SK-N-MC (cell line): ENCODE data around the gene CACNG7.
A peak's percentile ranks its signal among the peaks of the same experiment; 100 is the strongest.

ENCODE experiments used
- DNase-seq: peaks from one replicate; pipeline ENCODE4 v3.0.0-alpha.2; 2011; ENCODE audit warnings: low read depth, low spot score
- H3K27ac ChIP-seq: fragments of 200-600 bp; sonication (generic); 2 replicates; pipeline ENCODE4 v1.5.1; 2016; ENCODE audit warnings: mixed run types
- H3K36me3 ChIP-seq: fragments of 200-600 bp; sonication (generic); 2 replicates; pipeline ENCODE4 v1.6.1; 2017; ENCODE audit warnings: antibody characterized with exemption, low read length, mixed read lengths; ENCODE audit not compliant: insufficient read depth
- H3K4me3 ChIP-seq: fragments of 200-600 bp; sonication (generic); 2 replicates; pipeline ENCODE4 v1.5.1; 2016
- H3K9ac ChIP-seq: fragments of 200-600 bp; sonication (generic); 2 replicates; pipeline ENCODE4 v1.8.0; 2017; ENCODE audit warnings: mixed run types, mixed read lengths; ENCODE audit not compliant: insufficient read length
- H3K9me3 ChIP-seq: fragments of 200-600 bp; sonication (generic); 2 replicates; pipeline ENCODE4 v1.6.1; 2017; ENCODE audit warnings: low read depth, mild to moderate bottlenecking, antibody characterized with exemption, low read length, moderate library complexity, mixed read lengths
- EZH2 ChIP-seq: fragments of 200-600 bp; sonication (generic); IDR thresholded peaks from one replicate; pipeline ENCODE4 v1.6.1; 2017; ENCODE audit warnings: antibody characterized with exemption
- FOXP2 ChIP-seq: optimal IDR thresholded peaks from 2 replicates; pipeline ENCODE3; 2011; ENCODE audit warnings: mild to moderate bottlenecking, moderate library complexity; ENCODE audit not compliant: insufficient read depth; ENCODE audit errors: extremely low read length, control extremely low read depth
- POLR2AphosphoS5 ChIP-seq: IDR thresholded peaks from 2 replicates; pipeline ENCODE4 v1.6.1; 2012; ENCODE audit warnings: mild to moderate bottlenecking, low read depth, low read length, borderline replicate concordance

CACNG7 gene

DNA sequence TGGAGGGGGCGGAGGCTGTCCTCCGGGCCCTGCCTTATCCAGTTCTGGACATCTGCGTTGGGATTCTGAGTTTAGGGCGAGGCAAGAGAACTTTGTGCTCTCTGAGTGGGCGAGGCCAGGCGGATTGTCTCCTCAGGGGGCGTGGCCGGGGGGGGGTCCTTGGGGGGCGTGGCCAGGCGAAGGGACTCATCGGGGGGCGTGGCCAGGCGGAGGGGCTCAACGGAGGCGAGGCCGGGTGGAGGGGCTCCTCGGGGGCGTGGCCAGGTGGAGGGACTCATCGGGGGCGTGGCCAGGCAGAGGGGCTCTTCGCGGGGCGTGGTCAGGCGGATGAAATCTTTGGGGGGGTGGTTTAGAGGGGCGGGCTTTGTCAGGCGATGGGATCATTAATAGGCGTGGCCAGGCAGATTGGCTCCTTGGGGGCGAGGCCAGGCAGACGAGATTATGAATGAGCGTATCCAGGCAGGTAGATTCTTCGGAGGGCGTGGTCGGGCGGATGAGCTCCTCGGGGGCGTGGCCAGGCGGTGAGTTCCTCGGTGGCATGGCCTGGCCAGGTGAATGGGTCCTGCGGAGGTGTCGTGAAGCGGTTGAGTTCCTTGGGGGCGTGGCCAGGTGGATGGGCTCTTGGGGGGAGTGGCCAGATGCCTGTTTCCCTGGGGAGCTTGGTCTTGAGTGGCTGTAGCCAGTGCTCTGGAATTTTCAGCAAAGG lies 10.3 kb upstream of the CACNG7 start:
- Histone ChIP-seq H3K9me3 (no peaks in the 10 kb centered on the region), H3K9ac (no peak overlapping the region), H3K27ac (no peak overlapping the region), H3K4me3 (no peak overlapping the region), H3K36me3 (no peaks in the 10 kb centered on the region)
- no peak for DNase-seq
- TF ChIP-seq POLR2AphosphoS5 (no peak), FOXP2 (no peak), EZH2 (no peak)

- H3K27ac ChIP-seq = no peak overlapping the region
- no peak overlapping the region for H3K9ac ChIP-seq
- no peak overlapping the region for H3K4me3 ChIP-seq
- no peaks in the 10 kb centered on the region for H3K9me3 ChIP-seq
- TF ChIP-seq POLR2AphosphoS5 (no peak), EZH2 (no peak), FOXP2 (no peak)
- DNase-seq = no peak
- no peaks in the 10 kb centered on the region for H3K36me3 ChIP-seq
These were observed 8.8 kb upstream of the CACNG7 start for GRCh38 chr19:53900191-53900860.

GRCh38 chr19:53903055-53903680 lies 5.9 kb upstream of the CACNG7 start:
- no peak overlapping the region for H3K4me3 ChIP-seq
- TF ChIP-seq FOXP2 = no peak
- DNase-seq = no peak
- no peaks in the 10 kb centered on the region for H3K9me3 ChIP-seq
- no peak overlapping the region for H3K27ac ChIP-seq
- H3K9ac ChIP-seq = no peak overlapping the region
- no peaks in the 10 kb centered on the region for H3K36me3 ChIP-seq

- Histone ChIP-seq H3K9me3 (no peaks in the 10 kb centered on the region), H3K4me3 (no peak overlapping the region), H3K27ac (no peak overlapping the region), H3K9ac (no peak overlapping the region), H3K36me3 (no peaks in the 10 kb centered on the region)
- TF ChIP-seq FOXP2 (no peak), EZH2 (no peak), POLR2AphosphoS5 (no peak)
- no peak for DNase-seq
These were observed 4.2 kb upstream of the CACNG7 start for GRCh38 chr19:53904909-53905308.

GRCh38 chr19:53905787-53906186 lies 3.3 kb upstream of the CACNG7 start:
- H3K9ac ChIP-seq = no peak overlapping the region
- H3K4me3 ChIP-seq = no peak overlapping the region
- no peak for DNase-seq
- no peak overlapping the region for H3K27ac ChIP-seq
- TF ChIP-seq FOXP2 = no peak
- no peak for TF ChIP-seq EZH2
- TF ChIP-seq POLR2AphosphoS5 = no peak
- H3K9me3 ChIP-seq = no peaks in the 10 kb centered on the region
- H3K36me3 ChIP-seq = no peaks in the 10 kb centered on the region

DNA sequence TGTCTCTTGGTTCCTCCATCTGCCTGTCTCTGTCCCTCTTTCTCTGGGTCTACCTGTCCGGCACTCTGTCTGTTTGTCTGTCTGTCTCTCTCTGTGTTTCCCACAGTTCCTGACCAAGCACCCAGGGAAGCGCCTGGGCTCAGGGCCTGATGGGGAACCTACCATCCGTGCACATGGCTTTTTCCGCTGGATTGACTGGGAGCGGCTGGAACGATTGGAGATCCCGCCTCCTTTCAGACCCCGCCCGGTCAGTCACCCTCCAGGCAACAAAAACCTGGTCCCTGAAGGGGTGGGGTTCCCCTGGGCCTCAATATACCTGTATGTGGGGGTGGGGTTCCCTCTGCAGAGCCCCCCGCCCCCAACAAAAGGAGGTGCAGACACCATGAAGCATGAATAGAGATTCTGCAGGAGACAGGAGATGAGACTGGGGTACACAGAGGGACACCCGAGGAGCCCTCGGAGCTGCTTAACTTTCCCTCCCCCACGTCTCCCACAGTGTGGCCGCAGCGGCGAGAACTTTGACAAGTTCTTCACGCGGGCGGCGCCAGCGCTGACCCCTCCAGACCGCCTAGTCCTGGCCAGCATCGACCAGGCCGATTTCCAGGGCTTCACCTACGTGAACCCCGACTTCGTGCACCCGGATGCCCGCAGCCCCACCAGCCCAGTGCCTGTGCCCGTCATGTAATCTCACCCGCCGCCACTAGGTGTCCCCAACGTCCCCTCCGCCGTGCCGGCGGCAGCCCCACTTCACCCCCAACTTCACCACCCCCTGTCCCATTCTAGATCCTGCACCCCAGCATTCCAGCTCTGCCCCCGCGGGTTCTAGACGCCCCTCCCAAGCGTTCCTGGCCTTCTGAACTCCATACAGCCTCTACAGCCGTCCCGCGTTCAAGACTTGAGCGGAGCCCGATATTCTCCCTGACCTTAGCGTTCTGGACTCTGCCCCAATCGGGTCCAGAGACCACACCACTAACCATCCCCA lies 2.6 kb upstream of the CACNG7 start:
- DNase-seq = no peak
- TF ChIP-seq FOXP2 (no peak), EZH2 (peak; percentile 46), POLR2AphosphoS5 (no peak)
- Histone ChIP-seq H3K36me3 (no peaks in the 10 kb centered on the region), H3K9me3 (no peaks in the 10 kb centered on the region), H3K4me3 (peak overlapping the region; percentile 68), H3K9ac (no peak overlapping the region), H3K27ac (no peak overlapping the region)

DNA sequence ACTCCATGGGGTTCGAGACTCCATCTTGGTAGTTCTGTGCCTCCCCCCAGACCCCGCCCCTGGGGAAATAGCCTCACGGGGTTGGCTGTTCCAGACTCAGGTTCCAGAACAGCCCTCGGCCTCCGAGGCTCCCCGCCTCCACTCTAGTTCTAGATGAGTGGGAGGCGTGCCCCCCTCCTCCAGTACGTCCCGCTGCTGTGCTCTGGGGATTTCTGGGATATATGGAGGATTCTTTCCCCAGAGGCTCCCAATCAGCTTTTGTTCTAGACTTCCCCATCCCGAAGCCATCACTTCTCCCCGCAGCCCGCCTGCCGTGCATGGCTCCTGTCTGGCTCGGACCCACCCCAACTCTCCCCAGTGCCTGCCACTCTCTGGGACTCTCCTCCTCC lies 1.9 kb upstream of the CACNG7 start:
- TF ChIP-seq FOXP2 (no peak), POLR2AphosphoS5 (no peak), EZH2 (no peak)
- H3K4me3 ChIP-seq = peak overlapping the region; percentile 68
- no peak overlapping the region for H3K9ac ChIP-seq
- H3K9me3 ChIP-seq = no peaks in the 10 kb centered on the region
- H3K36me3 ChIP-seq = no peaks in the 10 kb centered on the region
- no peak for DNase-seq
- no peak overlapping the region for H3K27ac ChIP-seq

DNA sequence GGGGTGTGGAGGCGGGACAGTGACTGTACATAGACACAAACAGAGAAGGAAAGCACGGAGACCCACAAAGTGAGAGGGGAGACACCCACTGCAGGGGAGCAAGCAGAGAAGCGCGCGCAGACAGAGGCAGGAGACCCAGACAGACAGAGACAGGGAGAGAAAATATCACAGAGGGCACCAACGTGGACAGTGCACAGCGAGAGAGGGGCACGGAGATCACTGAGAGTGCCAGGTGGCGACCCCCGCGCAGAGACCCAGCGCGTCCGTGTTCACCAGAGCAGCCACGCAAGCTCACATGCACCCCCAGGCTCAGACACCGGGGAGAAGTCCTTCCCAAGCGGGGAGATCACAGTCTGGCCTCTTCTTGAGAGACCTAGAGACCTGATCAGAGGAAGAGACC lies 1.4 kb upstream of the CACNG7 start:
- no peak for DNase-seq
- peak overlapping the region; percentile 68 for H3K4me3 ChIP-seq
- H3K9ac ChIP-seq = no peak overlapping the region
- TF ChIP-seq FOXP2 (no peak), POLR2AphosphoS5 (no peak), EZH2 (no peak)
- no peaks in the 10 kb centered on the region for H3K36me3 ChIP-seq
- H3K27ac ChIP-seq = no peak overlapping the region
- H3K9me3 ChIP-seq = no peaks in the 10 kb centered on the region
